ENCODE measurements around the gene MYL4.
A peak's percentile ranks its signal among the peaks of the same experiment; 100 is the strongest.
"Not testable (repeated sequence)": the region's sequence is repeated elsewhere in the genome, so short reads cannot be mapped to it uniquely, and the experiment has no call there.

Gene MYL4

DNA sequence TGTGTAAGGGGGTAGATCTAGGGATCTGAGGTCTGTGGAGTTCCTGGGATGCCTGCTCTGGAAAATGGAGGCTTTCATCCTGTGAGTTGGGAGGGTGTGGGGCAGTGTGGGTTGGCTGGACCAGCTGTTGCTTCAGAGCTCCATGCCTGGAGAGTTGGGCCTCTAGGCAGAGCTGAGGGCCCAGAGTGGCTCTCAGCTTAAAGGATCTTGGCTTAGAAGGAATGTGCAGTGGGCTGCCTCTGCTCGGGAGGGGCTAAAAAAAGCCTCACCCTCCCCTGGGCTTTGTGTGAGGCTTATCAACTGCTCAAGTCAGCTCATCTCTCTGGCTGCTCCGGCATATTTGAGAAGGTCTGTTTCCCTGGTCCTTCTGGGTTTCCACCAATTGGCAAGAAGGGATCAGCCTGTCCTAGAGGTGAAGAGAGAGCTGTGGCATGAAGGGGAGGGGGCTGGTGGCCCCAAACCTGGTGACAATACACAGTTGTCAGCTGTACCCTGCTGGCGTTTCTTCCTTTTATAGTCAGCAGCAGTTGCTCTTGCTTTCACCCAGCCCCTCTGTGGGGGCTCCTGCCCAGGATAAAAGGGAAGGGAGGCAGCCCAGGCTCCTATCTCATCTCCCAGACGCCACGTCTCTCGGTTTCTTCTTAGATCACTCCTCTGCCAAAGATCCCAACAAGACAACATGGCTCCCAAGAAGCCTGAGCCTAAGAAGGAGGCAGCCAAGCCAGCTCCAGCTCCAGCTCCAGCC, at the start of gene MYL4:
MYL4 (plus strand) TSS at position 605 of the 745 bp plus-strand sequence; CDS start at position 680, 75 bp downstream.
- DNase-seq: no peak

DNA sequence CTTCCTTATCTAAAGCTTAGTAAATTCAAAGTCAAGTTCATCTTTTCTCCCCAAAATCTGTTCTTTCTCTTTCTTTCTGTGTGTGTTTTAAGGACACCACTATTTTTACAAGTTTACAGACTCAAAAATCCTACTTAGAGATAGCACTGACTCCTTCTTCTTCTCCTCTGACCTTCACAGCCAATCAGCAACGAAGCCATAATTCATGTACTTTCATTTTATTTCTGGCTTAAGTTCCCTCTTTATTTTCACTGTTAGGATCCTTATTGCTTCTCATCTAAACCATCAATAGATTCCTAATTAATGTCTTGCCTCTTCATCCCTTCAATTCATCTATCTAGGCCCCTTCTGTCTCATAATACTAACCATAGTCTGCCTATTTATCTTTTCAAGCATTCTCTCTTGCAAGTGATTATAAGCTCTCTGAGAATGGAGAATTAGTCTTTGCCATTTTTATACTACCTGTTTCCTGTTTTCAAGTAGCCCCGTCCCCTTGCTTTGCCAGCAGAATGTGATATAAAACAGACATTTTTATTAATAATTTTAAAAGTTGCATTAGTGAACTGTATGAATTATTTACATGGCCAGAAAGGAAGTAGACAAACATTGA, 47.0 kb upstream of the MYL4 start:
- no peak for DNase-seq

DNA sequence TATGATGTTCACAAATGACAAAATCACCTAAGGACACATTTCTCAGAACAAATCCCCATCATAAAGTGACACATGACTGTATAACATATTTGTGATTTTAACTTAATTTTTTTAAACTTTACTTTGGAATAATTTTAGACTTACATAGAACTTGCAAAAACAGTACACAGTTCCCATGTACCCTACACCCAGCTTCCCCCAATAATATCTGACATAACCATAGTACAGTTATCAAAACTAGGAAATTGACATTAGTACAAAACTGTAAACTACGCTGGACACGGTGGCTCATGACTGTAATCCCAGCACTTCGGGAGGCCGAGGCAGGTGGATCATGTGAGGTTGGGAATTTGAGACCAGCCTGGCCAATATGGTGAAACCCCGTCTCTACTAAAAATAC, 44.9 kb upstream of the MYL4 start:
- DNase-seq: no peak

DNA sequence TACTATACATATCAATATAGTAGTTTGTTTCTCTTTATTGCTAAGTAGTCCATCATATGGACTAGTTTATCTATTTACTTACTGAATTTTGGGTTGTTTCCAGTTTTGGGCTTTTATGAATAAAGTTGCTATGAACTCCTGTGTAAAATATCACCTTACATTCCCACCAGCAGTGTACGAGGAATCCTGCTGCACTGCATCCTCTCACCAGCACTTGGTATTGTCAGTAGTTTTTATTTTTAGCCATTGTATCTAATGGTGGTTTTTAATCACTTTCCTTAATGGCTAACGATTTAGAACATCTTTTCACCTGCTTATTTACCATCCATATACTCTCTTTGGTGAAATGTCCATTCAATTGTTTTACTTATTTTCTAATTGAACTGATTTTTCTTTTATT, 44.0 kb upstream of the MYL4 start:
- no peak for DNase-seq

DNA sequence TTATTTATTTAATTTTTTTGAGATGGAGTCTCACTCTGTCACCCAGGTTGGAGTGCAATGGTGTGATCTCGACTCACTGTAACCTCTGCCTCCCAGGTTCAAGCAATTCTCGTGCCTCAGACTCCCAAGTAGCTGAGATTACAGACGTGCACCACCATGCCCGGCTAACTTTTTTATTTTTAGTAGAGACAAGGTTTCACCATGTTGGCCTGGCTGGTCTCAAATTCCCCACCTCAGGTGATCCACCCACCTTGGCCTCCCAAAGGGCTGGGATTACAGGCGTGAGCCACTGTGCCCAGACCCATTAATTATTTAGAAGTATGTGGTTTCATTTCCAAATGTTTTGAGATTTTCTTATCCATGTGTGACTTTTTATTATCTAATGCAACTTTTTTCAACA, 42.3 kb upstream of the MYL4 start:
- not testable (repeated sequence) for DNase-seq

DNA sequence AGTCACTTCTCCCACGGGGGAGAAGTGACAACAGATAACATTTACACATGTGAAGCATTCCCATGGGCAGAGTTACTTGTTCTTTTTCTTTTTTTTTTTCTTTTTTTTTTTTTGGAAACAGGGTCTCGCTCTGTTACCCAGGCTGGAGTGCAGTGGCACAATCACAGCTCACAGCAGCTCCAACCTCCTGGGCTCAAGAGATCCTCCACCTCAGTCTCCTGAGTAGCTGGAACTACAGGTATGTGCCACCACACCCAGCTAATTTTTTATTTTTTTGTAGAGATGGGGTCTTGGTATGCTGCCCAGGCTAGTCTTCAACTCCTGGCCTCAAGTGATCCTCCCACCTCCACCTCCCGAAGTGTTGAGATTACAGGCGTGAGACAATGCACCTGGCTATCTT, 40.3 kb upstream of the MYL4 start:
- DNase-seq: not testable (repeated sequence)

DNA sequence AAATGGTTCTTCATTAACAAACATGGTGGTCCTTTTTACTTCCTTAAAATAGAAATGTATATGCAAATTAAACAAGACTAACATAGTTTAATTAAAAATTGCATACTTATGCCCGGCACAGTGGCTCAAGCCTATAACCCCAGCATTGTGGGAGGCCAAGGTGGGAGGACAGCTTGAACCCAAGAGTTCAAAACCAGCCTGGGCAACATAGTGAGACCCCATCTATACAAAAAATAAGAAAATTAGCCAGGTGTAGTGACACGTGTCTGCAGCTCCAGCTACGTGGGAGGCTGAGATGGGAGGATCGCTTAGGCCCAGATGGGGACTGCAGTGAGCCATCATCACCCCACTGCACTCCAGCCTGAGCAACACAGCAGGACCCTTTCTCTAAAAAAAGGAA, 38.4 kb upstream of the MYL4 start:
- no peak for DNase-seq

DNA sequence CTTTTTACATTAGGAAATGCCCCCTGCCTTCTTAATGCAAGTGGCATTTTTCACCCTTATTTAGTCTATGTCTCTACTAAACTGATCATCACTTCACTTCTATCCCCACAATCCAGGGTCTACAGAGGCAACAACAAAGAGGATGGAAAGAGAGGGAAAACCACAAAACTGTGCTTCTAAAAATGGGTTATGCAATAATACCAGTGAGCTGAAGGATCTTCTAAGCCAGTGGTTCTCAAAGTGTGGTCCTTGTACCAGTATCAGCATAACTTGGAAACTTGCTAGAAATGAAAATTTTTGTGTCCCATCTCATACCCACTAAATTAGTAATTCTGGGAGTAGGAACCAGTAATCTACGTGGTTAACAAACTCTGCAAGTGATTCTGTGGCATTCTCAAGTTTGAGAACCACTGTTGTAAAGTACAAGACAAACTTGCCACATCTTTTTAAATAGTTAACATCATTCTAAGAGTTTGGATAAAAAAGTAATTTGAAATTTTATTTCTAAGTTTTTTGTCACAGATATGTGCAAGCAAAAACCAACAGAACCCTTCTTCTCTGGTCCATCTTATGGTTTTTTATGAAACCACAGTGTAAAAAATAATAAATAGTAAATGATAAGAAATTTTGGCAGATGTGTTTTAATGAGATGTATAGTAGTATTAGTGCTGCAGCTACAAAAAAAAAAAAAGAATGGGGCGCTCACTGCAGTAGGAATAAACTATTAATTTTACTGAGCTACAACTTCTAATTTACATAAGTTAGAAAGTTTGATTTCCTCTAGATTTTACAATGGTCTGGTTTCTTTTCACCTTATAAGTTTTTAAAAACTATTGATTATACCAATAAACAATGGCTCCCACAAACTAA, 36.2 kb upstream of the MYL4 start:
- DNase-seq: no peak

DNA sequence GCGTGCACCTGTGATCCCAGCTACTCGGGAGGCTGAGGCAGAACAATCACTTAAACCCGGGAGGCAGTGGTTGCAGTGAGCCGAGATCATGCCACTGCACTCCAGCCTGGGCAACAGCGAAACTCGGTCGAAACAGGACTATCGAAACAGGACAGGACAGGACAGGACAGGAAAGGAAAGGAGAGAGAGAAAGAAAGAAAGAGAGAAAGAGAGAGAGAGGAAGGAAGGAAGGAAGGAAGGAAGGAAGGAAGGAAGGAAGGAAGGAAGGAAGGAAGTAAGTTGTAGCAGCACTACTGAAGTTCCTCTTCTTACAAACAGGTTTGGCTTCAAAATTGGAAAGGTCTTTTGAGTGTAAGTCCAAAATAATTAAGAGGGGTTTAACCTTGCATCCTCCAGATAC, 34.3 kb upstream of the MYL4 start:
- not testable (repeated sequence) for DNase-seq

DNA sequence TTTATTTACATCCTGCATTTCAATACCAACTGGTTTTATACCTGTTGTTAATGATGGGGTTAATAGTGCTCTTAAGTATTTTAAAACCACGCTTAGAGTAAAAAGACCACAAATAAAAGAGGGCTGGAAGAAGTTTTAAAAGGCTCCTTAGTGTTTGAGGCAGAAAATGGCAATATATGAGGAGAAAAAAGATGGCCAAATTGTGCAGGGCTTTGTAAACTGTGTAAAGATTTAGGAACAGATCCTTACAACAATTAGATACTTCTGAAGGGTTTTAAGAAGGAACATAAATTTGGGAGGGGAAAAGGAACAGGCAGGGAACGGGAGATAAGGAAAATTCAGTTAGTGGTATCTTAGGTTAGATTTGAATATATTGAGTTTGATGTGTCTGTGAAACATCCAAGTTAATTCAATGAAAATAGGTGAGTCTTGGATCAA, 32.7 kb upstream of the MYL4 start:
- no peak for DNase-seq

DNA sequence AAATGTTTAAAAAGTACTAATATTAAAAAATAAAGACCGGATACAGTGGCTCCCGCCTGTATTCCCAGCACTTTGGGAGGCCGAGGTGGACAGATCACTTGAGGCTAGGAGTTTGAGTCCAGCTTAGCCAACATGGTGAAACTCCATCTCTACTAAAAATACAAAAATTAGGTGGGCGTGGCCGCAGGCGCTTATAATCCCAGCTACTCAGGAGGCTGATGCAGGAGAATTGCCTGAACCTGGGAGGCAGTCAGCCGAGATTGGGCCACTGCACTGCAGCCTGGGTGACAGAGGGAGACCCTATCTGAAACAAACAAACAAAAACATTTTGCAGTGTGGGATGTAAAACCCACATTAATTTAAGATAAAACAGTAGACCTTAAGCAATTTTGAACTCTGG, 31.9 kb upstream of the MYL4 start:
- DNase-seq: no peak

DNA sequence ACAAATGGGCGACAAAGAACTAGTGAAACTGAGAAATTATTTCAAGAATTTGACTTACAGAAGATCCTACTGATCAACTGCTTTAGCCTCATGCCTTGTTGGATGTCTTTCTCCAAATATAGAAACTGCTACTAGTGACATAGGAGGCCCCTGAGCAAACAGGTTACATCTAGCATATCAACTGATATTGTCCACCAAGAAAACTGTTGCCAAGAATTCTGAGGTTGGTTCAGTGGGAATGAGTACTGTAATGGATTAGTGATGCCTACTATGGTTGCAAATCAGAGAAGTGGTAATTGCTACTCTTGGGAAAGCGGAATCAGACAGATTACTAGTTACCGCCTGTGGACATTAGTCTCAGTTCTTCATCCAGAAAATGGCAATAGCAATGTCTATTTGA, 30.0 kb upstream of the MYL4 start:
- DNase-seq: no peak

DNA sequence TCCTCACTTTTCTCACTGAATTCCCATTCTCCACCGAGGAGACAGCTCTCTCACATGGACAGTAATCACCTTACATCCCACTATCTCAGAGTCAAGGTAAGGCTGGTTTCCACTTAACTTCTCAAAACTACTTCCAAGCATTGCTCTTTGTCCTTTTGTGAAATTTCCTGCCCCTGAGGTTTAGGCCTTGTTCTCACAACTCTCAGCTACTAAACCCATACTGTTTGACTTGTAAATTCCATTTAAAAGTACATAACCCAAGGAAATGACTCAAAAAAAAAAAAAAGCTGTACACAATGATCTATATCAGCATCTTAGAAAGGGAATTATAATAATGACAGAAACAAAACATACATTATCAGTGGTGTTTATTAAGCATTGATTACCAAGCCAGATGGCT, 28.8 kb upstream of the MYL4 start:
- no peak for DNase-seq

DNA sequence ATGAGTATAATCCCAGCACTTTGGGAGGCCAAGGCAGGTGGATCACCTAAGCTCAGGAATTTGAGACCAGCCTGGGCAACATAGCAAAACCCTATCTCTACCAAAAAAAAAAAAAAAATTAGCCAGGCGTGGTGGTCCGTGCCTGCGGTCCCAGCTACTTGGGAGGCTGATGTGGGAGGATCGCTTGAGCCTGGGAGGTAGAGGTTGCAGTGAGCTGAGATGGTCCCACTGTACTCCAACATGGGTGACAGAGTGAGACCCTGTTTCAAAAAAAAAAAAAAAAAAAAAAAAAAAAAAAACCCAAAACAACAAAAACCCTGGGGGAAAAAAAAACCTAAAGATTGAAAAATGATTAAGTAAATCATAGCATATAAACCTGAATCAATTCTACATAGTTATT, 28.2 kb upstream of the MYL4 start:
- not testable (repeated sequence) for DNase-seq

DNA sequence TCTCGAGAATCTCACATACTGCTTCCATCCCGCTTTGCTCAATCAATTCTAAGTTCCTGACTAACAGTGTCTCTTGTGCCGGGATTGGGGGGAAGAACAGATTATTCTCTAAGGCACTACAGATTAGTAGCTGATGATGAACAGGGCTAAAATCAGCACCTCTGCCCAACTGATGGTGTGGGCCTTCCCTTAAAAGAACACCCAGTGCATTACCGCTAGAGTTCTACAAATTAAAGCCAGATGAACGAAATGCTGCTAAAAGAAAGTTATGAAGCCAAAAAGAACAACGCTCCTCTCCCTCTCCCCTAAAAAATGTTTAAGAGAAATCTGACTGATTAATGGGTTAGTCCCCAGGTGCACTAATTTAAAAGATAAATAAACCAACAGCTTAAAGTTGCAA, 24.5 kb upstream of the MYL4 start:
- DNase-seq: no peak

DNA sequence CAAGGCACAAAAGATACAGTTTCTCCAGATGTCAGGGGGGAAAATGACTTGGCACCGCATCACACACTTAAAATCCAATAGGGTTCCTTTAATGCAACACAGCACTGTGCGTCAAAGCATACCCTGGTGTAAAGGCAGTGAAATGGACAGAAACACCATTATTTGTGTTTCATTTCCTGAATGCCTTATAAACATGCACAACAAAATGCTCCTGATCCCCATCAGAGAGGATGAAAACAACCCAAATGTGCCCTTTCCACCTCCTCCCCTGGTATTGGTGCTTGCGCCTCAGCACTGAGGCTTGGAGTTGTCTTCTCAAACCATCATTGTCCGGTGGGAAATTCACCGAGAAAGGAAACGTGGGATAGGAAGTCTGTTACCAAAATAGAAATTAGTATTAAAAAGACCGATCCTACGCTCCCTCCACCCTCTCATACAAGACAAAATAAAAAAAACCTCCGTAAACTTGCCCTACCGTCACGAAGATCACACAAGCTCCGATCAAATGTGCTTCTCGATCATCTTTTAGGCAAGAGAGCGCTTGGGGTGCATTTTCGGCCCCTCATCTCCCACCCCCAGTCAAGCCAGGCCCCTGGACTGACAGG, 20.8 kb upstream of the MYL4 start:
- DNase-seq: no peak

DNA sequence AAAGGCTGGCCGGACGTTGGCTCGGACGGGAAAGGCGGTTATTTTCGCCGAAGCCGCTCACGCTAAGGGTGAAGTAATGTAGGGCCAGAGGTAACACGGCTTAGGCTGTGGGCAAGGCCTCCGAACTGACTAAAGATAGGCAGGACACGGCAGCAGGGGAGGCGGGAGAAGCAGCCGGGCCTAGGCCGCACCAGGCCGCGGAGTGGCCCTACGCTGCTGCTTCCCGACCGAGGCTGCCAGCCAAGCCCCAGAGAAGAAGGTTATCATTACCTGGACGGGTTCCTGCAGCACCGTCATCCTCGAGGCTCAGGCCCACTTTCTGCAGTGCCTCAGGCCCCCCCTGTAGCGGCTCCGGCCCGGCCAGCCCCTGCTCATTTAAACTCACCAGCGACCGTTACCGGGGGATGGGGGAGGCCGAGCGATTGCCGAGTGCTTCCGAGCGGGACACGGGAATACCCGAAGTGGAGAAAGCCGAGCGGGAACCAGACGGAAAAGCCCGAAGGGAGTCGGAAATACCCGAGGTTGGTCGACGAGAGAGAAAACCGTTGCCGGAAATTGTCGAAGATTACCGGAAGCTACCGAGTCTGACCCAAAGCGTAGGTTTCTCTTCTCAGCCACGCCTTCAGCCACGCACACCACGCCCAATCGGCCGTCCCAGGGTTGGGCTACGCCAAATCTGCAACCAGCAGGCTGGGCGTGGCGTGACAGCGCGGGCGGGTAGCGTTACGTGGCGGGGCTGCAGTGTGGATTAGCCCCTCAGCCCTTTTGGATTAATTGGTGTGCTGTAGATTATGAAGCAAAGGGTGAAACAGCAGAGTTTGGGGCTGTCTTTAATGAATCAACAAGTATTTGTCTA, 20.0 kb upstream of the MYL4 start, which contains the start of gene CDC27:
CDC27 (minus strand) TSS at position 420 of the 856 bp plus-strand sequence; CDS start at position 297, 123 bp downstream.
- DNase-seq: peak; percentile 68 to 100 (median 95)

DNA sequence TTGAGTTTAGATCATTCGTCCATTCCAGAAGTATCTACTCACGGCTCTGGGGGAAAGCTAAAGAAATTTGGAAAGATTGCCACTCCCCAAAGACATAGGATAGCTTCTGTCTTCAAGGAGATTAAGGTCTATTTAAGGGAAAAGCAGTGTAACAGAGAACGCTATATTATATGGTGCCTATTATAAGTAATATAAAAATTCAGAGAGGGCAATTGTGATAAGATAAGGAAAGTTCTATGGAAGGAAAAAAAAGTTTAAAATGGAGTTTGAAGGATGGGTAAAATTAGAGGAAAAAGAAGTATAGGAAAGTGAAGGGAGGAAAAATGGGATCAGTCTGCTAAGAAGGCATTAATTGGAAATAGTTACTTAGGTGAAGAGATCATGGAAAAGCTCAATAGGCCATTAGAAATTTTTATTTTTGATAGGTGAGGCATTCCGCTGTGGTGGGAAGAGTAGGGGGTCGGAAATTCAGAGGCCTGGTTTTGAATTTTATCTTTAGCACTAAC, 19.4 kb upstream of the MYL4 start:
- DNase-seq: no peak

DNA sequence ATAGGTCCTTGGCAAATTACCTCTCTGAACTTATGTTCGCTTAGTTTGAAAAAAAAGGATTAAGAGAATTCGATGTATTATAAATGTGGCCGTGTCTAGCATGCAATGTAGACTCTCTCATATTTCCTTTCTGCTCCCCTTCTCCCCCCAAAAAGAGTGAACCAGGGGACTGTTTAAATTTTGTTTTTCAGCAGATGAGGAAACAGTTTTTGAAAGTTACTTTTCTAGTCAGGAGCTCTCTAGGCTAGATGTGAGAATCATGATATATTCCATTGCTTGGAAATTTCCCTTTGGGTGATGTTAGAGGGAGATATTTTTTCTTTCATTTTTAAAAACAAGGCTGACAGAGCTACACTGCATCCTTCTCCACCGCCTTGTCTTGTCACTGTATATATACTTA, 18.9 kb upstream of the MYL4 start:
- DNase-seq: no peak

DNA sequence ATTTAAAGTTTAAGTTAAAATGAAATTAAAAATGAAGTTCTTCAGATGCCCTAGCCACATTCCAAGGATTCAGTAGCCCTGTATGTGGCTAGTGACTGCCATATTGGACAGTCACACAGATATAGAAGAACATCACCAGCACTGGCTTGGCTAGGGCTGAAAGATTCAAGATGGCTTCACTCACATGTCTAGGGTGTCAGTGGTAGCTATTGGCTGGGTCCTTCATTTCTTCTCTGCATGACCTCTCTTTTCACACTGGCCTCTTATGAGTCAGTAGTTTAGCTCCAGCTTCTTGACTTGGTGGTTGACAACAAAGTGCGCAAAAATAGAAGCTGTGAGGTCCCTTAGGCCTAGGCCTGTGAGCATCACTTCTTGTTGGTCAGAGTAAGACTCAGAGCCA, 18.4 kb upstream of the MYL4 start:
- DNase-seq: no peak

DNA sequence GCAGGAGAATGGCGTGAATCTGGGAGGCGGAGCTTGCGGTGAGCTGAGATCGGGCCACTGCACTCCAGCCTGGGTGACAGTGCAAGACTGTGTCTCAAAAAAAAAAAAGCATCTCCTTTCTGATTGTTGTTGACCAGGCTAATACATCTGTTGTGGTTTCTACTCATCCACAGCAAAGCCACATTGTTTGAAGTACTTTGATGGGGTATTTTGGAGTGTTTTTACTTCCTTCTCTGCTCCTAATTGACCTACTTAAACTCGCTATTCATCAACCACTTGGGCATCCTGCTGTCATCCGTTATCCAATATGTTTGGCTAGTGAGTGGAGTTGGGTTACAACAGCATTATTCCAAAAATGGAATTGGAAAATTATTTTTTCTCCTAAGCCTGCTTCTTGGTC, 16.6 kb upstream of the MYL4 start:
- DNase-seq: no peak
